Thyroid gland (tissue), 4 donors: ENCODE results near the gene FNTB.

Experiments used
- CTCF ChIP-seq, 6 experiments: fragments of 200-600 bp in 3 of 6; fragments of 450-650 bp in 3 of 6; sonication (generic) in 3 of 6; IDR thresholded peaks; one replicate each; pipeline ENCODE4 v1.5.1; 2016 to 2019; ENCODE audit warnings: antibody characterized with exemption in 6 of 6, mild to moderate bottlenecking in 2 of 6, inconsistent platforms in 1 of 6, moderate library complexity in 1 of 6
- POLR2A ChIP-seq, 2 donors: fragments of 450-650 bp; IDR thresholded peaks; one replicate each; pipeline ENCODE4 v1.6.1; 2017; ENCODE audit warnings: antibody characterized with exemption in 2 of 2, mild to moderate bottlenecking in 2 of 2, moderate library complexity in 1 of 2

DNA sequence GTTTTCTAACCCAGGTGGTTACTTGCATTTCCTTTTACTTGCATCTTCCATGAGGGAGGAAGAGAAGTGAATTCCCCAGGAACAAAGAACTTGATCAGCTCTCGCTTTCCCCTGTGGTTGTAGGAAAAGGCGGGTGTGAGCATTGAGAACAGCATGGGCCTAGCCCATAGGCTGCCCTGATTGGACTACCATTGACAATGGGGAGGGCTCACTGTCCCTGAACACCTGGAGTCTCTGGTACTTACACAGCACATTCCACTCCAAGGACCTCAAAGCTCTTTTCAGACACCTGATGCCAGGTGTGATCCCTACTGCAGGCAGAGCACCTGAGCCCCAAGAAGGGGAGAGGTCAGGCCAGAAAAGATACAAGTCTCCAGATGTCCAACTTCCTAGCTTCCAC is 90.6 kb downstream of the FNTB start:
- no peak for TF ChIP-seq CTCF (IDR thresholded peaks at IDR 0.05)
- no peak for TF ChIP-seq POLR2A (IDR thresholded peaks at IDR 0.05)
